GM19397 (cell line): ENCODE results near the gene ELN.
"Not testable (repeated sequence)": the region's sequence is repeated elsewhere in the genome, so short reads cannot be mapped to it uniquely, and the experiment has no call there.

ENCODE experiments used
- ATAC-seq: cut with Tn5 transposase; IDR thresholded peaks from one replicate; pipeline ENCODE4 v1.9.1; 2021; ENCODE audit warnings: mild to moderate bottlenecking, moderate library complexity; ENCODE audit not compliant: unreplicated experiment

Gene ELN

GRCh38 chr7:74000489-74001149 is 27.4 kb upstream of the ELN start:
- no peak for ATAC-seq

GRCh38 chr7:74001150-74001494 is 26.9 kb upstream of the ELN start:
- no peak for ATAC-seq

GRCh38 chr7:74002474-74003017 is 25.4 kb upstream of the ELN start:
- ATAC-seq = no peak

GRCh38 chr7:74003621-74004020 is 24.4 kb upstream of the ELN start:
- ATAC-seq = no peak

GRCh38 chr7:74006032-74006431 is 21.9 kb upstream of the ELN start:
- ATAC-seq = no peak

- ATAC-seq = no peak
Observed at GRCh38 chr7:74006451-74007241, 21.3 kb upstream of the ELN start.

- ATAC-seq = no peak
Observed at GRCh38 chr7:74007242-74007567, 20.8 kb upstream of the ELN start.

GRCh38 chr7:74008687-74009086 is 19.3 kb upstream of the ELN start:
- no peak for ATAC-seq

- no peak for ATAC-seq
Observed at GRCh38 chr7:74009719-74010118, 18.3 kb upstream of the ELN start.

GRCh38 chr7:74010407-74010806 is 17.6 kb upstream of the ELN start:
- ATAC-seq = no peak

- not testable (repeated sequence) for ATAC-seq
Observed at GRCh38 chr7:74011421-74011820, 16.6 kb upstream of the ELN start.

GRCh38 chr7:74012842-74013249 is 15.1 kb upstream of the ELN start:
- peak; percentile 84 for ATAC-seq

GRCh38 chr7:74013539-74014272 is 14.3 kb upstream of the ELN start:
- no peak for ATAC-seq

- no peak for ATAC-seq
Observed at GRCh38 chr7:74014931-74015330, 13.0 kb upstream of the ELN start.

- no peak for ATAC-seq
Observed at GRCh38 chr7:74015670-74016069, 12.3 kb upstream of the ELN start.

- ATAC-seq = no peak
Observed at GRCh38 chr7:74017125-74017524, 10.8 kb upstream of the ELN start.

GRCh38 chr7:74018246-74018895 is 9.6 kb upstream of the ELN start:
- no peak for ATAC-seq

GRCh38 chr7:74019149-74019548 is 8.8 kb upstream of the ELN start:
- no peak for ATAC-seq

GRCh38 chr7:74020390-74020789 is 7.6 kb upstream of the ELN start:
- ATAC-seq = no peak

GRCh38 chr7:74021546-74022320 is 6.2 kb upstream of the ELN start:
- ATAC-seq = no peak

GRCh38 chr7:74022507-74022906 is 5.5 kb upstream of the ELN start:
- ATAC-seq = no peak
